Hepatocyte (in vitro differentiated cells): ENCODE measurements around the gene SP1.

ENCODE experiments used
- CTCF ChIP-seq: fragments of 200-600 bp; sonication (generic); IDR thresholded peaks from 2 replicates; pipeline ENCODE4 v1.5.1; 2016; ENCODE audit warnings: antibody characterized with exemption, mild to moderate bottlenecking; ENCODE audit not compliant: poor library complexity
- EZH2 ChIP-seq: fragments of 200-600 bp; sonication (generic); IDR thresholded peaks from 2 replicates; pipeline ENCODE4 v1.6.1; 2016; ENCODE audit warnings: antibody characterized with exemption, mild to moderate bottlenecking, borderline replicate concordance

- TF ChIP-seq CTCF (no peak), EZH2 (no peak)
Measured at GRCh38 chr12:53419756-53420155, 39.8 kb downstream of the SP1 start.
